HEK293 (cell line): Measurements from ENCODE around the gene UBAP2L.

Experiments
- CTCF ChIA-PET: fragments of 350-600 bp; formaldehyde crosslinking; extraction: SDS; loops from one replicate; lab custom pipeline; 2021; ENCODE audit warnings: antibody characterized with exemption; lab: Yijun Ruan, JAX
- POLR2A ChIA-PET: fragments of 300-600 bp; formaldehyde crosslinking; extraction: SDS; loops from one replicate; lab custom pipeline; 2020; ENCODE audit warnings: antibody characterized with exemption, inconsistent platforms; lab: Yijun Ruan, JAX
- H3K27ac ChIP-seq: fragments of 200-500 bp; sonication (Bioruptor generic); 2 replicates; pipeline ENCODE4 v1.5.1; 2014; ENCODE audit warnings: low read depth, low read length, control low read depth, inconsistent platforms; ENCODE audit errors: extremely low read depth
- H3K36me3 ChIP-seq, 2 experiments: fragments of 200-500 bp in 1 of 2; sonication (Bioruptor generic) in 1 of 2; 1 replicate in 1 of 2; 2 replicates in 1 of 2; pipeline ENCODE4 v1.5.1; 2014 to 2017; ENCODE audit warnings: inconsistent platforms in 2 of 2, low read length in 2 of 2; ENCODE audit not compliant: control insufficient read depth in 2 of 2, insufficient read depth in 1 of 2
- H3K4me1 ChIP-seq: fragments of 200-500 bp; sonication (Bioruptor generic); 2 replicates; pipeline ENCODE4 v1.5.1; 2014; ENCODE audit warnings: mild to moderate bottlenecking, low read length, inconsistent platforms; ENCODE audit not compliant: control insufficient read depth, insufficient read depth
- H3K4me3 ChIP-seq: 2 replicates; pipeline ENCODE4 v1.5.1; 2011; ENCODE audit warnings: low read depth, mild to moderate bottlenecking, control low read depth, low read length, moderate library complexity
- H3K9me3 ChIP-seq: fragments of 200-500 bp; sonication (Bioruptor generic); 2 replicates; pipeline ENCODE4 v1.5.1; 2014; ENCODE audit warnings: low read depth, low read length, inconsistent platforms; ENCODE audit not compliant: control insufficient read depth, insufficient read depth
- BCL11A ChIP-seq: fragments of 450-650 bp; formaldehyde crosslinking; IDR thresholded peaks from 2 replicates; pipeline ENCODE4 v1.5.1; 2016; ENCODE audit warnings: low read depth, missing biosample characterization, missing genetic modification characterization
- GLI2 ChIP-seq: fragments of 450-650 bp; formaldehyde crosslinking; IDR thresholded peaks from 2 replicates; pipeline ENCODE4; 2017; ENCODE audit warnings: missing biosample characterization, missing genetic modification characterization, low read depth, borderline replicate concordance
- SP3 ChIP-seq: fragments of 450-650 bp; formaldehyde crosslinking; IDR thresholded peaks from 2 replicates; pipeline ENCODE4 v1.5.1; 2016; ENCODE audit warnings: missing biosample characterization, missing genetic modification characterization
- TRIM28 ChIP-seq: IDR thresholded peaks from 2 replicates; pipeline ENCODE4 v1.6.1; 2011; ENCODE audit warnings: low read length, control low read depth, borderline replicate concordance
- ZBTB49 ChIP-seq: fragments of 450-650 bp; formaldehyde crosslinking; IDR thresholded peaks from 2 replicates; pipeline ENCODE4 v1.5.1; 2016; ENCODE audit warnings: missing biosample characterization, missing genetic modification characterization, low read depth
- ZFHX2 ChIP-seq: fragments of 450-650 bp; formaldehyde crosslinking; conservative IDR thresholded peaks from 2 replicates; pipeline ENCODE4 v1.5.1; 2016; ENCODE audit warnings: missing biosample characterization, missing genetic modification characterization
- ZNF148 ChIP-seq: fragments of 450-650 bp; formaldehyde crosslinking; IDR thresholded peaks from 2 replicates; pipeline ENCODE4 v1.5.0; 2017; ENCODE audit warnings: missing biosample characterization, missing genetic modification characterization, borderline replicate concordance
- ZNF155 ChIP-seq: fragments of 450-650 bp; formaldehyde crosslinking; IDR thresholded peaks from 2 replicates; pipeline ENCODE4 v1.5.1; 2016; ENCODE audit warnings: missing biosample characterization, missing genetic modification characterization
- ZNF211 ChIP-seq: fragments of 450-650 bp; formaldehyde crosslinking; IDR thresholded peaks from 2 replicates; pipeline ENCODE4 v1.5.1; 2016; ENCODE audit warnings: low read depth, missing biosample characterization, missing genetic modification characterization
- ZNF335 ChIP-seq: fragments of 450-650 bp; formaldehyde crosslinking; conservative IDR thresholded peaks from 2 replicates; pipeline ENCODE4 v1.5.1; 2016; ENCODE audit warnings: missing biosample characterization, missing genetic modification characterization
- ZNF341 ChIP-seq: fragments of 450-650 bp; formaldehyde crosslinking; IDR thresholded peaks from 2 replicates; pipeline ENCODE4; 2016; ENCODE audit warnings: low read depth, missing biosample characterization, missing genetic modification characterization
- ZNF488 ChIP-seq: fragments of 450-650 bp; formaldehyde crosslinking; IDR thresholded peaks from 2 replicates; pipeline ENCODE4 v1.5.1; 2016; ENCODE audit warnings: missing biosample characterization, missing genetic modification characterization
- ZNF501 ChIP-seq: fragments of 450-650 bp; formaldehyde crosslinking; IDR thresholded peaks from 2 replicates; pipeline ENCODE4 v1.5.1; 2016; ENCODE audit warnings: missing biosample characterization, missing genetic modification characterization
- ZNF513 ChIP-seq: fragments of 450-650 bp; IDR thresholded peaks from 2 replicates; pipeline ENCODE4 v1.5.1; 2018; ENCODE audit warnings: missing biosample characterization, missing genetic modification characterization
- ZNF518A ChIP-seq: fragments of 450-650 bp; formaldehyde crosslinking; conservative IDR thresholded peaks from 2 replicates; pipeline ENCODE4 v1.5.1; 2016; ENCODE audit warnings: low read depth, missing biosample characterization, missing genetic modification characterization
- ZNF529 ChIP-seq: fragments of 450-650 bp; formaldehyde crosslinking; IDR thresholded peaks from 2 replicates; pipeline ENCODE4 v1.5.1; 2017; ENCODE audit warnings: missing genetic modification characterization, missing biosample characterization; ENCODE audit not compliant: insufficient replicate concordance
- ZNF621 ChIP-seq: fragments of 450-650 bp; formaldehyde crosslinking; IDR thresholded peaks from 2 replicates; pipeline ENCODE4 v1.5.1; 2017; ENCODE audit warnings: missing biosample characterization, missing genetic modification characterization
- ZNF830 ChIP-seq: fragments of 450-650 bp; IDR thresholded peaks from 2 replicates; pipeline ENCODE4 v1.5.0; 2018; ENCODE audit warnings: missing biosample characterization, missing genetic modification characterization, low read depth, mild to moderate bottlenecking, moderate library complexity
- ZNF843 ChIP-seq: fragments of 450-650 bp; formaldehyde crosslinking; IDR thresholded peaks from 2 replicates; pipeline ENCODE4 v1.5.1; 2016; ENCODE audit warnings: missing biosample characterization, missing genetic modification characterization
- ZSCAN30 ChIP-seq: fragments of 450-650 bp; IDR thresholded peaks from 2 replicates; pipeline ENCODE4 v1.5.1; 2018; ENCODE audit warnings: missing biosample characterization, mild to moderate bottlenecking, missing genetic modification characterization, moderate library complexity
- ZXDB ChIP-seq: fragments of 450-650 bp; formaldehyde crosslinking; IDR thresholded peaks from 2 replicates; pipeline ENCODE4 v1.5.1; 2016; ENCODE audit warnings: missing biosample characterization, missing genetic modification characterization
- TF ChIP-seq, protein P1 (sequence below): sonication (generic); formaldehyde crosslinking; IDR thresholded peaks from 2 replicates; pipeline ENCODE4 v1.8.1; 2022; ENCODE audit warnings: mild to moderate bottlenecking, moderate library complexity, missing genetic modification reagents

The UBAP2L gene

DNA sequence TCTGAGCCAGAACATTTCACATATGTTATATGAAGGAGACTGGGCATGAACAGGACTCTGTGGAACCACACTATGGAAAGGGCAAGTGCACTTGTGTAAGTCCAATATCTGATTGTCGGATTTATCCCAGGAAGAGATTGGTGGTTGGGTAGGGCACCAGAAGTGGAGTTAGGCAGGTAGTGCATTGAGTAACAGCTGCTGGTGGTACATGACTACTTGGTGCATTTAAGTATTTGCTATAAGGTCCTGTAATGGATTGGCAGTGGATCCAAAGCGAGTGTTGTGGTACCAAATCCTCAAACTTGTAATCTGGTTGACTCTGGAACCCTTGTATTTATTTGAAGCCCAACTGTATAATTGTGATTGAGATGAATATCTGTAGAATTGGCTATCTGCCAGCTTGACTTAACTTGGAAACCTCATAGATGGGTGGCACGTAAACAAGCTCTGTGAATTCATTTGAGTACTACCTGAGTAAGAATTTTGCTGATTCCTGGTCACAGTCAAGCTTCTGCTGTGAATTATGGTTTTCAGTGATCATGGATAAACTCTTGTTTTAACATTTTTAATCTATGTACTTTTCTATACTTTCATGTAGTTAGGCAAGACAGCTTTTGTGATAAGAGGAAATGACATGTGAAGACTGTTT is 21.1 kb downstream of the UBAP2L start (continued):
- no peak for TF ChIP-seq ZSCAN30 (tag by site-specific recombination)
- TF ChIP-seq ZNF211, result no peak
- TF ChIP-seq ZXDB (tag by site-specific recombination), result no peak
- no peak for TF ChIP-seq ZNF148 (tag by site-specific recombination)
- no peak for TF ChIP-seq ZNF341 (tag by site-specific recombination)

DNA sequence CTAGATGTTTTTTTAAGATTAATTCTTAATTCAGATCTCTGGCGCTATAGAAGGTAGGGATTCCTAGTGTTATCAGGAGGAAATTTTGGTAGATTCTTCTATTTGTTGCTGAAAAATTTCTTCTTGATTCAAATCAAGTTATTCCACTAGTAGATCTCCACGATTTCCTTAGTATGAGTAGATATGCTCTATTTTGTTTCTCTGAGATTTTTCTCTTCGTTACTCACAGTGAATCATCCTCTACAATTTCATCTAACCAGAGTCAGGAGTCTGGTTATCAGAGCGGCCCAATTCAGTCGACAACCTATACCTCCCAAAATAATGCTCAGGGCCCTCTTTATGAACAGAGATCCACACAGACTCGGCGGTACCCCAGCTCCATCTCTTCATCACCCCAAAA is 32.9 kb downstream of the UBAP2L start:
- ChIA-PET POLR2A (no interaction called here), CTCF (no interaction called here)
- Histone ChIP-seq H3K27ac (no peak overlapping the region), H3K4me1 (no peaks in the 10 kb centered on the region), H3K36me3 (peaks cover 80 to 99% of the 10 kb centered on the region in 2 experiments), H3K9me3 (no peaks in the 10 kb centered on the region), H3K4me3 (no peak overlapping the region)
- TF ChIP-seq ZNF501 (tag by site-specific recombination), result no peak
- no peak for TF ChIP-seq ZNF488 (tag by site-specific recombination)
- no peak for TF ChIP-seq ZNF843 (tag by site-specific recombination)
- TF ChIP-seq ZNF830, result no peak
- no peak for TF ChIP-seq ZNF621
- no peak for TF ChIP-seq ZNF335 (tag by site-specific recombination)
- no peak for TF ChIP-seq ZNF529
- TF ChIP-seq BCL11A (tag by site-specific recombination), result no peak
- TF ChIP-seq ZNF513 (tag by site-specific recombination), result no peak
- TF ChIP-seq TRIM28, result no peak
- TF ChIP-seq GLI2 (tag by site-specific recombination), result no peak
- TF ChIP-seq ZNF518A (tag by site-specific recombination), result no peak
- TF ChIP-seq, protein P1, sequence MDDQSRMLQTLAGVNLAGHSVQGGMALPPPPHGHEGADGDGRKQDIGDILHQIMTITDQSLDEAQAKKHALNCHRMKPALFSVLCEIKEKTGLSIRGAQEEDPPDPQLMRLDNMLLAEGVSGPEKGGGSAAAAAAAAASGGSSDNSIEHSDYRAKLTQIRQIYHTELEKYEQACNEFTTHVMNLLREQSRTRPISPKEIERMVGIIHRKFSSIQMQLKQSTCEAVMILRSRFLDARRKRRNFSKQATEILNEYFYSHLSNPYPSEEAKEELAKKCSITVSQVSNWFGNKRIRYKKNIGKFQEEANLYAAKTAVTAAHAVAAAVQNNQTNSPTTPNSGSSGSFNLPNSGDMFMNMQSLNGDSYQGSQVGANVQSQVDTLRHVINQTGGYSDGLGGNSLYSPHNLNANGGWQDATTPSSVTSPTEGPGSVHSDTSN (CRISPR knock-in tag), result no peak
- TF ChIP-seq ZBTB49, result no peak
- no peak for TF ChIP-seq ZFHX2 (tag by site-specific recombination)
- TF ChIP-seq ZNF155 (tag by site-specific recombination), result no peak
- TF ChIP-seq SP3 (tag by site-specific recombination), result no peak
- no peak for TF ChIP-seq ZNF211
